GM18861 (cell line): ENCODE data around the gene BCDIN3D.

Experiments used
- ATAC-seq: cut with Tn5 transposase; IDR thresholded peaks from one replicate; pipeline ENCODE4 v1.9.1; 2021; ENCODE audit not compliant: unreplicated experiment

The BCDIN3D gene

GRCh38 chr12:49823951-49824350, 19.0 kb downstream of the BCDIN3D start:
- ATAC-seq, result no peak

GRCh38 chr12:49823350-49823749, 19.6 kb downstream of the BCDIN3D start:
- no peak for ATAC-seq

GRCh38 chr12:49821373-49822287, 21.3 kb downstream of the BCDIN3D start:
- ATAC-seq, result no peak

GRCh38 chr12:49819786-49820185, 23.1 kb downstream of the BCDIN3D start:
- ATAC-seq, result no peak

- ATAC-seq, result no peak
Measured at GRCh38 chr12:49818241-49818895, 24.5 kb downstream of the BCDIN3D start.

- no peak for ATAC-seq
Measured at GRCh38 chr12:49813131-49813530, 29.8 kb downstream of the BCDIN3D start.

GRCh38 chr12:49811961-49812401, 30.9 kb downstream of the BCDIN3D start:
- ATAC-seq, result no peak

GRCh38 chr12:49811136-49811535, 31.8 kb downstream of the BCDIN3D start:
- no peak for ATAC-seq

GRCh38 chr12:49809906-49810389, 33.0 kb downstream of the BCDIN3D start:
- ATAC-seq, result no peak

- ATAC-seq, result no peak
Measured at GRCh38 chr12:49809381-49809905, 33.5 kb downstream of the BCDIN3D start.

- ATAC-seq, result no peak
Measured at GRCh38 chr12:49808686-49809380, 34.1 kb downstream of the BCDIN3D start.

- ATAC-seq, result no peak
Measured at GRCh38 chr12:49807991-49808580, 34.8 kb downstream of the BCDIN3D start.

- no peak for ATAC-seq
Measured at GRCh38 chr12:49806877-49807276, 36.0 kb downstream of the BCDIN3D start.

GRCh38 chr12:49806321-49806813, 36.5 kb downstream of the BCDIN3D start:
- ATAC-seq, result no peak

GRCh38 chr12:49805409-49805808, 37.5 kb downstream of the BCDIN3D start:
- ATAC-seq, result no peak

- ATAC-seq, result no peak
Measured at GRCh38 chr12:49804821-49805220, 38.1 kb downstream of the BCDIN3D start.

GRCh38 chr12:49803693-49804450, 39.0 kb downstream of the BCDIN3D start:
- no peak for ATAC-seq

- ATAC-seq, result no peak
Measured at GRCh38 chr12:49801141-49802063, 41.5 kb downstream of the BCDIN3D start.
